GM12878 (cell line): ENCODE measurements around the gene NUMBL. TPM values are rescaled to one million over a fixed set of nuclear protein-coding genes. Genes with fewer than 3 reads are reported as not detected.

Source experiments
- ASH2L ChIP-seq: fragments of 300-600, 200-600 bp; sonication (generic); IDR thresholded peaks from 2 replicates; pipeline ENCODE4 v1.6.1; 2017; ENCODE audit warnings: low read depth, mild to moderate bottlenecking, borderline replicate concordance
- BHLHE40 ChIP-seq, 2 experiments: fragments of 450-650 bp in 1 of 2; IDR thresholded peaks; 2 replicates each; pipeline ENCODE4 v1.6.1; 2011 to 2017; ENCODE audit warnings: low read depth in 2 of 2, borderline replicate concordance in 1 of 2, improper control_type of control experiment in 1 of 2, low read length in 1 of 2, mild to moderate bottlenecking in 1 of 2
- CBFB ChIP-seq: IDR thresholded peaks from 2 replicates; pipeline ENCODE4 v1.6.1; 2016; ENCODE audit warnings: antibody characterized with exemption, low read depth
- E4F1 ChIP-seq: fragments of 450-650 bp; IDR thresholded peaks from 2 replicates; pipeline ENCODE4 v1.6.1; 2018; ENCODE audit warnings: borderline replicate concordance, mild to moderate bottlenecking; ENCODE audit not compliant: partially characterized antibody
- ELK1 ChIP-seq: IDR thresholded peaks from 2 replicates; pipeline ENCODE4 v1.6.1; 2012; ENCODE audit warnings: low read depth, low read length, improper control_type of control experiment
- IRF4 ChIP-seq: IDR thresholded peaks from 2 replicates; pipeline ENCODE4 v1.6.1; 2011; ENCODE audit warnings: low read depth, low read length
- LARP7 ChIP-seq: fragments of 450-650 bp; IDR thresholded peaks from 2 replicates; pipeline ENCODE4 v1.6.1; 2017; ENCODE audit warnings: mild to moderate bottlenecking
- MLLT1 ChIP-seq: fragments of 450-650 bp; IDR thresholded peaks from 2 replicates; pipeline ENCODE4 v1.6.1; 2016; ENCODE audit warnings: mild to moderate bottlenecking
- NFYB ChIP-seq: IDR thresholded peaks from 2 replicates; pipeline ENCODE4 v1.6.1; 2011; ENCODE audit warnings: low read depth, mild to moderate bottlenecking, low read length, improper control_type of control experiment, moderate library complexity; ENCODE audit not compliant: insufficient read depth
- NR2C2 ChIP-seq: IDR thresholded peaks from 2 replicates; pipeline ENCODE4 v1.6.1; 2011; ENCODE audit warnings: borderline replicate concordance, low read depth; ENCODE audit not compliant: control insufficient read depth, insufficient read length
- POLR2AphosphoS2 ChIP-seq: IDR thresholded peaks from 2 replicates; pipeline ENCODE4 v1.6.1; 2011; ENCODE audit warnings: low read depth, mild to moderate bottlenecking, low read length, improper control_type of control experiment, moderate library complexity
- POU2F2 ChIP-seq: IDR thresholded peaks from 3 replicates; pipeline ENCODE4 v1.6.1; 2011; ENCODE audit warnings: low read depth, mild to moderate bottlenecking, low read length, borderline replicate concordance
- RAD51 ChIP-seq: fragments of 450-650 bp; IDR thresholded peaks from 2 replicates; pipeline ENCODE4 v1.6.1; 2016; ENCODE audit warnings: moderate library complexity, mild to moderate bottlenecking, inconsistent platforms
- RELA ChIP-seq: fragments of 450-650 bp; IDR thresholded peaks from 2 replicates; pipeline ENCODE4 v1.8.0; 2014; ENCODE audit warnings: borderline replicate concordance; ENCODE audit not compliant: partially characterized antibody
- RELB ChIP-seq: fragments of 450-650 bp; IDR thresholded peaks from 2 replicates; pipeline ENCODE4 v1.6.1; 2017; ENCODE audit warnings: low read depth, mild to moderate bottlenecking, moderate library complexity
- SMARCA5 ChIP-seq: fragments of 450-650 bp; IDR thresholded peaks from 2 replicates; pipeline ENCODE4 v1.6.1; 2017; ENCODE audit warnings: mild to moderate bottlenecking
- STAT1 ChIP-seq: fragments of 450-650 bp; conservative IDR thresholded peaks from 2 replicates; pipeline ENCODE4 v1.6.1; 2014; ENCODE audit warnings: antibody characterized with exemption, mild to moderate bottlenecking
- SUPT20H ChIP-seq: IDR thresholded peaks from 2 replicates; pipeline ENCODE4 v1.6.1; 2011; ENCODE audit warnings: low read depth, mild to moderate bottlenecking, low read length, moderate library complexity, borderline replicate concordance; ENCODE audit not compliant: control insufficient read depth
- TAF1 ChIP-seq: IDR thresholded peaks from 2 replicates; pipeline ENCODE4 v1.6.1; 2011; ENCODE audit warnings: mild to moderate bottlenecking, low read depth, low read length, borderline replicate concordance
- polyA plus RNA-seq, 11 experiments: library from polyadenylated mRNA; depleted of rRNA in 4 of 11; unstranded in 6 of 11; stranded (reverse) in 5 of 11; fragments of >200 nt; fragmentation: Nextera tagmentation in 4 of 11; fragmentation: Illumina TruSeq in 1 of 11; extraction: Ambion mirVana in 4 of 11; extraction: Trizol in 1 of 11; gene quantifications; 1 replicate in 1 of 11; 2 replicates in 10 of 11; pipeline versions ENCODE4 v1.2.1 to v1.2.3, GENCODE V29; 2011 to 2016; ENCODE audit warnings: inconsistent platforms in 2 of 11, missing spikeins in 2 of 11, low read depth in 1 of 11
- total RNA-seq, 4 experiments: library from RNA; depleted of rRNA in 3 of 4; stranded (reverse); fragments of >200 nt in 3 of 4; fragmentation: Illumina TruSeq in 1 of 4; extraction: Trizol in 1 of 4; gene quantifications; 2 replicates each; pipeline versions ENCODE4 v1.2.1 to v1.2.3, GENCODE V29; 2013 to 2021
- TF ChIP-seq, protein P1 (sequence below): fragments of 150-350 bp; IDR thresholded peaks from 2 replicates; pipeline ENCODE4 v1.6.1; 2014; ENCODE audit warnings: mild to moderate bottlenecking, low read depth, low read length

NUMBL gene
- total and polyA plus RNA-seq, 10 of the 15 experiments (the other 5 are each of a cell fraction or from before 2014, with no cell fraction given): 0.16 to 9.4 (median 1.9) TPM

- TF ChIP-seq MLLT1 (peak; percentile 47; the same call in 1 of the 2 replicates), ASH2L (no peak), CBFB (0 out of 2 replicates have a peak, but pooled peaks have one; percentile 56), RAD51 (no peak), ELK1 (0 out of 2 replicates have a peak, but pooled peaks have one; percentile 44), RELB (peak; percentile 75; the same call in 1 of the 2 replicates), NR2C2 (no peak), LARP7 (peak; percentile 95), SUPT20H (no peak), STAT1 (0 out of 2 replicates have a peak, but pooled peaks have one; percentile 49), POU2F2 (0 out of 3 replicates have a peak, but pooled peaks have one; percentile 46), NFYB (no peak), POLR2AphosphoS2 (0 out of 2 replicates have a peak, but pooled peaks have one; percentile 9), BHLHE40 (IDR thresholded peaks at IDR 0.05; ENCODE audit: borderline replicate concordance in 1 of 2, low read depth in 2 of 2, low read length in 1 of 2) (peak; percentile 63 to 84; a peak in 3 of 4 replicates), IRF4 (peak; percentile 60; the same call in 1 of the 2 replicates), E4F1 (peak; percentile 31), RELA (peak; percentile 85), TAF1 (peak; percentile 10; the same call in 1 of the 2 replicates), SMARCA5 (peak; percentile 79)
- TF ChIP-seq, protein P1, sequence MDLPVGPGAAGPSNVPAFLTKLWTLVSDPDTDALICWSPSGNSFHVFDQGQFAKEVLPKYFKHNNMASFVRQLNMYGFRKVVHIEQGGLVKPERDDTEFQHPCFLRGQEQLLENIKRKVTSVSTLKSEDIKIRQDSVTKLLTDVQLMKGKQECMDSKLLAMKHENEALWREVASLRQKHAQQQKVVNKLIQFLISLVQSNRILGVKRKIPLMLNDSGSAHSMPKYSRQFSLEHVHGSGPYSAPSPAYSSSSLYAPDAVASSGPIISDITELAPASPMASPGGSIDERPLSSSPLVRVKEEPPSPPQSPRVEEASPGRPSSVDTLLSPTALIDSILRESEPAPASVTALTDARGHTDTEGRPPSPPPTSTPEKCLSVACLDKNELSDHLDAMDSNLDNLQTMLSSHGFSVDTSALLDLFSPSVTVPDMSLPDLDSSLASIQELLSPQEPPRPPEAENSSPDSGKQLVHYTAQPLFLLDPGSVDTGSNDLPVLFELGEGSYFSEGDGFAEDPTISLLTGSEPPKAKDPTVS: no peak
Measured at GRCh38 chr19:40716482-40717324, 26.3 kb upstream of the NUMBL start, which contains the start of the genes COQ8B and ITPKC (continued).
